ENCODE data around the gene HDAC9. TPM values are rescaled to one million over a fixed set of nuclear protein-coding genes. Genes with fewer than 3 reads are reported as not detected.

HDAC9 gene
- total RNA-seq, 2 donors from 2014 or later: 1.5 to 4.0 TPM

- Mint-ChIP-seq H3K4me3 (no peak overlapping the region), H3K27ac (no peak overlapping the region), H3K4me1 (peaks cover 2% of the 10 kb centered on the region), H3K36me3 (ENCODE audit: low read depth) (no peaks in the 10 kb centered on the region), H3K27me3 (ENCODE audit: insufficient read depth) (no peaks in the 10 kb centered on the region), H3K9me3 (no peaks in the 10 kb centered on the region)
- no peaks in the 10 kb centered on the region for H3K36me3 ChIP-seq (ENCODE audit: control insufficient read depth, insufficient read depth, low read length)
- H3K4me3 ChIP-seq (ENCODE audit: low read length): no peak overlapping the region
- no peak overlapping the region for H3K27ac ChIP-seq (ENCODE audit: low read depth, low read length)
- H3K27me3 ChIP-seq (ENCODE audit: control insufficient read depth, insufficient read depth, low read length, poor library complexity, severe bottlenecking): no peaks in the 10 kb centered on the region
- WGBS, 2 experiments (ENCODE audit: insufficient coverage in 1 of 2, insufficient read length in 1 of 2): 60 to 87% methylated on average over 1 to 5 of the region's 5 CpGs
- H3K9me3 ChIP-seq (ENCODE audit: control insufficient read depth, low read length): no peaks in the 10 kb centered on the region
- DNase-seq: no peak
- TF ChIP-seq CTCF (conservative IDR thresholded peaks at IDR 0.05): no peak
- H3K9ac ChIP-seq (ENCODE audit: extremely low read depth, low read length, poor library complexity, severe bottlenecking): no peak overlapping the region
- H3K4me1 ChIP-seq (ENCODE audit: control insufficient read depth, insufficient read depth, low read length): no peaks in the 10 kb centered on the region
Observed at GRCh38 chr7:18459484-18460245, 35.9 kb upstream of the HDAC9 start.

- no peak for TF ChIP-seq CTCF (conservative IDR thresholded peaks at IDR 0.05)
- Mint-ChIP-seq H3K27ac (no peak overlapping the region), H3K9me3 (no peaks in the 10 kb centered on the region), H3K4me1 (peaks cover 2% of the 10 kb centered on the region), H3K4me3 (no peak overlapping the region), H3K27me3 (ENCODE audit: insufficient read depth) (no peaks in the 10 kb centered on the region), H3K36me3 (ENCODE audit: low read depth) (no peaks in the 10 kb centered on the region)
- Histone ChIP-seq H3K27me3 (ENCODE audit: control insufficient read depth, insufficient read depth, low read length, poor library complexity, severe bottlenecking) (no peaks in the 10 kb centered on the region), H3K4me1 (ENCODE audit: control insufficient read depth, insufficient read depth, low read length) (no peaks in the 10 kb centered on the region), H3K9ac (ENCODE audit: extremely low read depth, low read length, poor library complexity, severe bottlenecking) (no peak overlapping the region), H3K27ac (ENCODE audit: low read depth, low read length) (no peak overlapping the region), H3K36me3 (ENCODE audit: control insufficient read depth, insufficient read depth, low read length) (no peaks in the 10 kb centered on the region), H3K9me3 (ENCODE audit: control insufficient read depth, low read length) (no peaks in the 10 kb centered on the region), H3K4me3 (ENCODE audit: low read length) (no peak overlapping the region)
- no peak for DNase-seq
- 97% methylated on average over 2 of the region's 3 CpGs; no CpG with 5 or more reads in 1 of the 2 experiments for WGBS, 2 experiments (ENCODE audit: insufficient coverage in 1 of 2, insufficient read length in 1 of 2)
Observed at GRCh38 chr7:18461785-18462467, 33.6 kb upstream of the HDAC9 start.

- peaks cover 3% of the 10 kb centered on the region for H3K4me1 Mint-ChIP-seq
- no peak overlapping the region for H3K4me3 Mint-ChIP-seq
- no peaks in the 10 kb centered on the region for H3K36me3 Mint-ChIP-seq (ENCODE audit: low read depth)
- no peak overlapping the region for H3K27ac Mint-ChIP-seq
- Histone ChIP-seq H3K9ac (ENCODE audit: extremely low read depth, low read length, poor library complexity, severe bottlenecking) (no peak overlapping the region), H3K27ac (ENCODE audit: low read depth, low read length) (no peak overlapping the region), H3K27me3 (ENCODE audit: control insufficient read depth, insufficient read depth, low read length, poor library complexity, severe bottlenecking) (no peaks in the 10 kb centered on the region), H3K9me3 (ENCODE audit: control insufficient read depth, low read length) (no peaks in the 10 kb centered on the region), H3K36me3 (ENCODE audit: control insufficient read depth, insufficient read depth, low read length) (no peaks in the 10 kb centered on the region), H3K4me1 (ENCODE audit: control insufficient read depth, insufficient read depth, low read length) (no peaks in the 10 kb centered on the region), H3K4me3 (ENCODE audit: low read length) (no peak overlapping the region)
- no peaks in the 10 kb centered on the region for H3K9me3 Mint-ChIP-seq
- no peaks in the 10 kb centered on the region for H3K27me3 Mint-ChIP-seq (ENCODE audit: insufficient read depth)
- TF ChIP-seq CTCF (conservative IDR thresholded peaks at IDR 0.05): no peak
- no peak for DNase-seq
- no CpG with 5 or more reads among the region's 1 CpG for WGBS, 2 experiments (ENCODE audit: insufficient coverage in 1 of 2, insufficient read length in 1 of 2)
Observed at GRCh38 chr7:18464830-18465229, 30.7 kb upstream of the HDAC9 start.
